KG1 (cell line): Measurements from ENCODE around the gene DNAAF8.
A peak's percentile ranks its signal among the peaks of the same experiment; 100 is the strongest.

Experiments used
- DNase-seq: peaks from one replicate; lab custom pipeline; 2025; lab: John Stamatoyannopoulos, UW

DNAAF8 gene

DNA sequence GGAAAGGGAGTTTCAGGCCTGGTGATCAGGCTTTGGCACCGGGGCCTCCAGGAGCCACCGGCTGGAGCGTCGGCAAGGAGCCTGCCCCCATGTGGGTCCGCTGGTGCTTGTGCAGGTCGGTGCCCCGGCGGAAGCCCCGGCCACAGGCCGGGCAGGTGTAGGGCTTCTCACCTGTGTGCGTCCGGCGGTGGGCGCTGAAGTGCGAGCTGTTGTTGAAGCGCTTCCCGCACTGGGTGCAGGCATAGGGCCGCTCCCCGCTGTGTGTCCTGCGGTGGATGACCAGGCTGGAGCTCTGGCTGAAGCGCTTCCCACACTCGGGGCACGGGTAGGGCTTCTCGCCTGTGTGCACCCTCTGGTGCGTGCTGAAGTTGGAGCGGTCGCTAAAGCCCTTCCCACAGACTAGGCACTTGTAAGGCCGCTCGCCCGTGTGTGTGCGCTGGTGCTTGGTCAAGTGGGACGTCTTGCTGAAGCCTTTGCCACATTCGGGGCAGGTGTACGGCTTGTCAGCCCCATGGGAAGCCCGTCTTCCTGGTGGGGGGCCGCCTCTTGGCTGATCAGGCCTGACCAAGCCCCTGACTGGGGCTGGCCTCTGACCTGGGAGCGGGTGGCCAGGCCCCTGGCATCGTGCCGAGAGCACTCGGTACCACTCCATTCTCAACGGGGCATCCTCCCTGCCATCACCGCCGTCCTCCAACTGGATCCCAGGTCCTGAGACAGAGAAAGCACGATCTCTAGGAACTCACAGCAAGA is 18.2 kb downstream of the DNAAF8 start:
- no peak for DNase-seq

DNA sequence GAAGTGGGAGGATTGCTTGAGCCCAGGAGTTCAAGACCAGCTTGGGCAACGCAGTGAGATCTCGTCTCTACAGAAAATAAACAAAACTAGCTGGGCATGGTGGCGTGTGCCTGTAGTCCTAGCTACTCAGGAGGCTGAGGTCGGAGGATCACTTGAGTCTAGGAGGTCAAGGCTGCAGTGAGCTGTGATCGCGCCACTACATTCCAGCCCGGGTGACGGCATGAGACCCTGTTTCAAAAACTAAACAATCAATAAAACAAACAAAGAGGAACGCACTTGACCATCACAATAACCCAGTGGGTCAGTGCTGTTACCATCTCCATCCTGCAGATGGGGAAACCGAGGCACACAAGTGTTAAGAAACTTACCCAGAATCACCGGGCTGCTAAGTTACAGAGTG is 18.9 kb downstream of the DNAAF8 start:
- no peak for DNase-seq

DNA sequence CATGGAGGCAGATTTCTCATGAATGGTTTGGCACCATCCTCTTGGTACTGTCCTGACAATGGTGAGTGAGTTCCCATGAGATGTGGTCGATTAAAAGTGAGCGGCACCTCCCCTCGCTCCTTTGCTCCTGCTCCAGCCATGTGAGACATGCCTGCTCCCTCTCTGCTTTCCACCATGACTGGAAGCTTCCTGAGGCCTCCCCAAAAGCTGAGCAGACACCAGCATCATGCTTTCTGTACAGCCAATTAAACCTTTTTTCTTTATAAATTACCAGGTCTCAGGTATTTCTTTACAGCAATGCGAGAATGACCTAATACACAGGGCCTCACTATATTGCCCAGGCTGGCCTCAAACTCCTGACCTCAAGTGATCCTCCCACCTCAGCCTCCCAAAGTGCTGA is 20.5 kb downstream of the DNAAF8 start:
- no peak for DNase-seq

DNA sequence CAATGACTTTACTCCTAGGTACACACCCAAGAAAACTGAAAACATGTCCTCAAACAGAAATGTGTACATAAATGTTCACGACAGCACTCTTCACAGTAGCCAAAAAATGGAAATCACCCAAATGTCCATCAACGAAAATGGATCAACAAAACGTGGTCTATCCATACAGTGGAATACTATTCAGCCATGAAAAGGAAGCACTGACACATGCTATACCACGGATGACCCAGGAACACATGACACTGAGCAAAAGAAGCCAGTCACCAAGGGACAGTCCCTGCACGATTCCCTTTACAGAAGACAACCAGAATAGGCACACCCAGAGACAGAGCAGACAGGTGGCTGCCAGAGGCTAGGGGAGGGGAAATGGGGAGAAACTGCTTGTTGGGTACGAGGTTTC is 21.4 kb downstream of the DNAAF8 start:
- no peak for DNase-seq

DNA sequence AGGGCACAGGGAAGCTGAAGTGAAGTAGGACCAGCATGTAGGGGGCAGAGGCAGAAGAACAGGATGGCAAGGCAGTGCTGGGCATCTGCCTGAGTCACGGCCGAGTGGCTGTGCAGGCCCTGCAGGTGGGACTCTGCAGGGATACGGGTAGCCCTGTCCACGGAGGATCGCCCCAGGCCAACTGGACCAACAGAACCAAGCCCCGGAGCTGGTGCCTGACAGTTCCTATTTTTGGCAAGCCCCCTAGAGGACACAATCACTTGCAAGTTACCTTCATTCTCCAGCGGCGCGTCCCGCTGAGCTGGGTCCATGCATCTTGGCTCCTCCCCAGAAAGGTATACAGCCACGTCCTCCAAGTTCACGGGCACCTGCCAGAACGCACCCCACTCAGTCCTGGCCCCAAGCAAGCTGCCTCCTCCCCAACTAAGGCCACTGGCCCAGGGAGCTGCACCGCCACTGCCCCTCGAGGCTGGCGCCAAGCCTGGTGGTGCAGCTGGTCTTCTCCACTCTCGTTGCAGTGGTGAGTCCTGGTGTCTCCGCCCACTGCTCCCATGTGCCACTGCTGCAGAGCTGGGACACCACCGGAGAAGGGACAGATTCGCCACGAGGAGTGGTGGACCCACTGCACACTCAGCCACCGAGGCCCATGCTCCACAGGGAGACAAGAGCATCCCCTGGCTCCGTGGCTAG is 26.0 kb downstream of the DNAAF8 start:
- no peak for DNase-seq

DNA sequence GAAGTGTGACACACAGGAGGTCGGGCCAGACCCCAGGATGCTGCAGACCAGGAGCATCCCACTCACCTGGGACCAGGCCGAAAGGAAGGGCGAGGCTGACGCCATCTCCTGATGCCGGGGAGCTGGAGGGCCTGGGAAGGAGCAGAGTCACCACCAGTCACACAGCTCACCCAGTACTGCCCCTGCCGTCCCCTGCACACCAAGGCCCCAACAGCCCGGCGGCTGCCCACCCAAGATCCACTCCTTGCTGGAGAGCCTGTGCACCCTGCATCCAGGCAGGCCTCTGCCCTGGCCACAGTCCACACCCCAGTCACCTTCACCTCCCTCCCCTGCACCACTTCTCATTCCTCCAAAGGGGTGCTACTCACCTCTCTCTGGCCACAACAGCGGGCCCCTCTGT is 27.9 kb downstream of the DNAAF8 start:
- no peak for DNase-seq

DNA sequence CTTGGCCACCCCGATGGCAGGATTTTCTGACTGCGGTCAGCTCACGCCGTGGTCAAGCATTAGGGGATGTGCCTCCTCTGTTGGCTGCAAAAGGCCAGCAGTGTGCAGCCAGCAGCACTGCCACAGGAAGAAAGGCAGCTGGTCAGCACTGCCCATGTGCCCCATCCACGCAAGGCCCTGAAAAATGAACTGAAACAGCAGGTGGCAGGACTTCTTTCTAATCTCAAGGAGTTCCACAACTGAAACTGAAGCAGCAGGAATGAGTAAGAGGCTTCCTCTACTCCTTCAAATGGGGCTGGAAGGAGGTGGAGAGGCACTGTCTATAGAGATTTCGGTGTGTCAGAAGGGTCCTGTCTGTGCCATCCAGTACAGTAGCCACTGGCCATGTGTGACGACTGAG is 29.5 kb downstream of the DNAAF8 start:
- DNase-seq, result no peak

DNA sequence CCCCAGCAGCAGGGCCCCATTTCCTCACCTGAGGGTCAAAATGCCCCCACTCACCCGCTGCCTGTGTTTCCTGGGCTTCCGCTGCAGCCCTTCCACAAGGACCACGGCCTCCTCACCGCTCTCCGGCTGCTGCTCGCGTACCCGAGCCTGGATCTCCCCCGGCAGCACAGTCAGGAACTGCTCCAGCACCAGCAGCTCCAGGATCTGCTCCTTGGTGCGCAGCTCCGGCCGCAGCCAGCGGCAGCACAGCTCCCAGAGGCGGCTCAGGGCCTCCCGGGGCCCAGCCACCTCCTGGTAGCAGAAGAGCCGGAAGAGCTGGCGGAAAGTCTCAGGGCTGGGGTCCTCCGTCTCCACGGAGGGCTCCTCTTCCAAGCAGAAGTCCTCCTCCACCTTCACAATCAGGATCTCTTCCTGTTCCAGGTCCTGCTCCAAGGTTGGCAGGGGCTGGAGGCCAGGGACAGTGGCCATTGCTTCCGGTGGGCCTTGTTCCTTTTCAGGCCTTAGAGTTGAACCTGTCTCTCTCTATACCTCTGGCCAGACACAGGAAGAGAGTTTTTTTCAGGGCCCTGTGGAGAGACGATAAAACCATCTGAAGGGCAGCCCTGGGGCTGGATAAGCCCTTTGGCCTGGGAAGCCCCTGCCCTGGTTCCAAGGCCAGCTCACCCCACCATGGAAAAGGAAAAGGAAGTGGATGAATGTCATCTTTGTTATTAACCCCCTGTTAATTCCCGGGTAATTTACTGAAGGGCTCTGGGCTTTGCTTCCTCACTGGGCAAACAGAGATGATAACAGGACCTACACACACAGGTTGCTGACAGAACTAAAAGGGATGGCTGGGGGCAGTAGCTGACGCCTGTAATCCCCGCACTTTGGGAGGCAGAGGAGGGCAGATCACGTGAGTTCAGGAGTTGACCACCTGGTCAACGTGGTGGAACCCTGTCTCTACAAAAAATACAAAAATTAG is 31.5 kb downstream of the DNAAF8 start:
- DNase-seq, result no peak

DNA sequence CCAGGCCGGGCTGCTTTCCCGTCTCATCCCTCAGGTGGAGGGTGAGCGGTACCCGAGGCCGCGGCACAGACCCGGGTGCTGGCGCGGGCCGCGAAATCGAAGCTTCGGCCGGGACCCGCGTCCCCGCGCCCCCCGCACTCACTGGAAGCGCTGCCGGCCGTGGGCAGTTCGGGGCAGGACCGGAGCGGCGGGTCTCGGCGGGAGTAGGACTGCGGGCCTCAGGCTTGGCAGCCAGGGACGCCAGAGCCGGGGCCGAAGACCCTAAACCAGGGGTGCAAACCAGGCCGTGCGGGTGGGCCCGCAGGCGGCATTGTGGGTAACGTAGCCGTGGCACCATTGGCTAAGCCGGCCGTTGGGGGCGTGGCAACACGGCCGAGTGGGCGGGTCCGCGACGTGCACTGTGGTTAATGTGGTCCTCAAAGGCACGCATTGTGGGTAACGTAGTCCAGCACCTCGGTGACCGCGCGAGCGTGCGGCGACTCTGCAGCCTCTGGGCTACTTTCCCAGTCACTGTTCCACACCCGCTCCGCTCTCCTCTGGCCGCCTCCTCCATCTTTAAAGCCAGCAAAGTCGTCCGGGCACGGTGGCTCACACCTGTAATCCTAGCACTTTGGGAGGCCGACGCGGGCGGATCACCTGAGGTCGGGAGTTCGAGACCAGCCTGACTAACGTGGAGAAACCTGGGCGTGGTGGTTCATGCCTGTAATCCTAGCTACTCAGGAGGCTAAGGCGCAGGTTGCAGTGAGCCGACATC is 32.7 kb downstream of the DNAAF8 start, which contains the start of gene ZNF500:
Gene ZNF500 (minus strand): TSS at position 288 of the 754 bp plus-strand sequence. CDS start 1,184 bp downstream, outside the sequence.
- peak; percentile 94 for DNase-seq

DNA sequence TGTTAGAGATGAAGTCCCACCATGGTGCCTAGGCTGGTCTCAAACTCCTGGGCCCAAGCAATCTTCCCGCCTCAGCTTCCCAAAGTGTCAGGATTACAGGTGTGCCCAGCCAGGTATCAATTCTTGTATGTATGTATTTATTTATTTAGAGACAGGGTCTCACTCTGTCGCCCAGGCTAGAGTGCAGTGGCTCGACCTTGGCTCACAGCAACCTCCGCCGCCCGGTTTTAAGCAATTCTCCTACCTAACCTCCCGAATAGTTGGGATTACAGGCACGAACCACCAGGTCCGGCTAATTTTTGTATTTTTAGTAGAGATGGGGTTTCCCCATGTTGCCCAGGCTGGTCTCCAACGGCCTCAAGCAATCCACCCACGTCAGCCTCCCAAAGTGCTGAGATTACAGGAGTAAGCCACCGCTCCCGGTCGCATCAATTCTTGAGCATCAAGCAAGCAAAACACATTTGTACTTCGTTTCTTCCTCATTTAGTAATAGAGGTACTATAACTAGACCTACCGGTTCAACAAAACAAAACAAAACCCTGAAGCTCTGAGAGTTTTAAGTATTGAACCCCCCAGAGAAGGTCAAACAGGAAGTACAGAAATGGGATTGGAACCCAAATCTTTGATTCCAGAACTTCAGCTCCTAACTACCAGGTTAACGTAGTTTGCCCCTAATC is 33.7 kb downstream of the DNAAF8 start:
- no peak for DNase-seq

DNA sequence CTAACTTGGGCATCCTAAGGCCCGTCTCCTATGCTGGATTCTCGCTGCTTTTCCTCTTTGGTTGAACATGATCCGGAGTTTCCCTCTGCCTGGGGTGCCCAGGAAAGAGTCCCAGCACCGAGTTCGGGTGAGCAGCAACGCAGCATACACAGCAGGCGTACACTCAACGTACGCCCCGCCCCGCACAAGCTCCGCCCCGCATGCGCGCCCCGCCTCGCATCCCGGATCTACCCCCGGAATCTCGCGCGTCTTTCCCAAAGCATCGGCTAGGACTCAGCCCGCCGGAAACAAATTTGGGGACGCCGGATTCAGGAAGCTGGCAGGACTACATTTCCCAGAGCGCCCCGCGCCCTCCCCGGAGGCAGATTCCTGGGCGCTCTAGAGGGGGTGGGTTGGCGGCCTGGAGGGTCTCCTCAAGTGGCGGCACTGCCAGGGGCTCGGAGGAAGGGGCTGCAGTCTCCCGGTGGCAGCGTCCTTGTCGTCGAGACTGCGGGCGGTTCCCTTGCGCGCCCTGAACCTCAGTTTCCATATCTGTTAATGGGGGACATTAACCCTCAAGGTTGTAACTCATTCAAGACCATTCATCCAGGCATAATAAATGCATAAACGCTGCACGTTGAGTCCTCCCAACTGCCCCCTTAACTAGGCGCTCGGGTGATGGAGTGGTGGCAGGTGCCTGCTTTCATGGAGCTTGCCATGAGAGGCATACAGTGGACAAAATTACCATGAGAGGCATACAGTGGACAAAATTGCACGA is 34.4 kb downstream of the DNAAF8 start:
- DNase-seq, result no peak

DNA sequence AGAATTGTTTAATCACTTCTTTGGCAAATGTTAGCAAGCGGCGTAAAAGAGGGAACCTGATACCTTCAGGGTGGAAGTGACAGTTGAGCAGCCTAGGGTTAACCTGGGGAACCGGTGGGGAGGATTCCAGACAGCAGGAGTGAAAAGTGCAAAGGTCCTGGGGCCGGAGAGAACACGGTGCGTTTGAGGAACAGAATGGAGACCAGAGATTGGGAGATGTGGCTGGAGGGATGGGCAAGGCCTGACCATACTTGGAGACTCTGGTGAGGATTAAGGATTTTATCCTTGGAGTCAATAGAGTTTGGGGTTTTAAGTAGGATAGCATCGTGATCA is 34.9 kb downstream of the DNAAF8 start:
- no peak for DNase-seq

DNA sequence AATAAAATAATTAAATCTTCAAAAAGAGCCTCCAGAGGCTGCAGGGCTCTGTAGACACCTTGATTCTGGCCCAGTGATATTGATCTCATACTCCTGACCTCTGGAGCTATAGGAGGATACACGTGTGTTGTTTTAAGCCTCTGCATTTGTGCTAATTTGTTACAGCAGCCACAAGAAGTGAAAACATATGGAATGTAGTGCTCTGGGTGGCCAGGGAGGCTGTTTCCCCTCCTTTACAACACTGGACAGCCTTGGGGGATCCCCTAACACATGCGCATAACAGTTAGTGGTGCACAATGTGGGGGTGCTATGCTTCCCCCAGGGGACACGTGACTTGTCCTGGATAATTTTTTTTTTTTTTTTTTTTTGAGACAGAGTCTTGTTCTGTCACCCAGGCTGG is 37.3 kb downstream of the DNAAF8 start:
- DNase-seq, result no peak

DNA sequence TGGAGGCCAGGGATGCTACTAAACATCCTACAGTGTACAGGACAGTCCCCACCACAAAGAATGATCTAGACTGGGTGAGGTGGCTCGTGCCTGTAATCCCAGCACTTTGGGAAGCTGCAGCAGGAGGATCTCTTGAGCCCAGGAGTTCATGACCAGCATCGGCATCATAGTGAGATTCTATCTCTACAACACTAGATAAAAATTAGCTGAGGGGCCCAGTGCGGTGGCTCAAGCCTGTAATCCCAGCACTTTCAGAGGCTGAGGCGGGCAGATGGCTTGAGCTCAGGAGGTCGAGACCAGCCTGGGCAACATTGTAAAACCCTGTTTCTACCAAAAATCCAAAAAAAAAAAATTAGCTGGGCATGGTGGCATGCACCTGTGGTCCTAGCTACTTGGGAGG is 38.0 kb downstream of the DNAAF8 start:
- DNase-seq, result no peak

DNA sequence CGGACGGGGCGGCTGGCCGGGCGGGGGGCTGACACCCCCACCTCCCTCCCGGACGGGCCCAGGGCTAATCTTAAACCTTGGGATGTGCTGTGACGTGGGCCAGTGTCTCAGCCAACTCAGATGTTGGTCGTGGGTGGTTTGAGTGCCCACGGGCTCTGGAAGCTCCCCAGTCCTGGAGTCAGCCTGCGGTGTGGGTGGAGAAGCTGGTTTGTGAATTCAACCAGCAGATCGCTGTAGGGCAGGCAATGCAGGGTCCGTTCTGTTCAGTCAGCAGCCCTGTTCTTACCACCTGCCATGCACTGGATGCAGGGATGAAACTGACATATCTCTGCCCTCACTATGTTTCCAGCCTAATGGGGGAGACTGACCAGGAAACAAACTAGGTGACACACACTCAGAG is 40.7 kb downstream of the DNAAF8 start:
- DNase-seq, result no peak

DNA sequence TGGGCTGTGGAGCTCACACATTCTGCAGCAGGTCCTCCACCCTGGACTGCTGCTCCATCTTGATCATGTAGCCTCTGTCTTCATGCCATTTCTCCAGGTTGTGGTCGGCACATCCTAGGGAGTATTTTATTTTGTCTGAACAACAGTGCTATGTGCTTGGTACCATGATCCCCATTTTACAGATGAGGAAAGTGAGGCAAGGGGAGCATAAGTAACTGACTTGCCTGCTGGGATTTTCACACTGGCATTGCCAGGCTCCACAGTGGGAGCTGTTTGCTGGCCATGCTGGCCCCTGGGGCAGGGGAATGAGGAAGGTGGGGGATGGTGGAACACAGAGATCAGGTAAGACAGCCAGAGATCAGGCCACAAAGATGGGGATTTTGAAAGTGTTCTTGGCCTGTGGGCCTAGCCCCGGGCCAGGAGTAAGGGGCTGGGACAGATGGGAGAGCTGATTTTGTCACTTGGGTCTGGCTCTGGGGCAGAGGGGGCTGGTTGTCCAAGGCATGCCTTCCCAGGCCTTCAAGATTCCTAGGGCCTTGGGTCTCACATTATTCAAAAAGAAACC is 41.9 kb downstream of the DNAAF8 start:
- no peak for DNase-seq

DNA sequence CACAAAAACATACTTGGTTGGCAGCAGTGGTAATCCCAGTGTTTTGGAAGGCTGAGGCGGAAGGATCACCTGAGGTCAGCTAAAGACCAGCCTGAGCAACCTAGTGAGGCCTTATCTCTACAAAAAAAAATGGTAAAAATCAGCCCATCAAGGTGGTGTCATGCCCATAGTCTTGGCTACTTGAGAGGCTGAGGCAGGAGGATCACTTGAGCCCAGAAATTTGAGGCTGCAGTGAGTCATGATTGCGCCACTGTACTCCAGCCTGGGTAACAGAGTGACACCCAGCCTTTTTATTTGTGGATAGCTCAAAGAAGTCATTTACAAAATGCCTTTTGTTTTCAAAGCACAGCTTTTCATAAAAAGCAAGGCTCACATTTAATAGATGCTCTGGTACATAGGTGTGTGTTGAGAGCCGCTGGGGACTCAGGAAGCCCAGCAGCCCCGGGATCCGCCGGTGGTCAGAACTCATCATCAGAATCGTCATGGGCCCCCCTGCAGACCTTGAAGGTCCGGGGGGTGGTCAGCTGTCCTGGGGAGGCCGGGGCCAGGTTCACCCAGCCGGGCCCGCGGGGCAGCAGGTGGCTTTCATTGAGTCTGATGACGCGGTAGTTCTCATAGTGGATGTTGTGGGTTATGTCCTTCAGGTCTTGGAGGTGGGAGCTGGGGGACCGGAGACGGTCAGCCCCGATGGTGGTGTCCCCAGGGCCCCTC is 43.2 kb downstream of the DNAAF8 start:
- DNase-seq, result no peak

DNA sequence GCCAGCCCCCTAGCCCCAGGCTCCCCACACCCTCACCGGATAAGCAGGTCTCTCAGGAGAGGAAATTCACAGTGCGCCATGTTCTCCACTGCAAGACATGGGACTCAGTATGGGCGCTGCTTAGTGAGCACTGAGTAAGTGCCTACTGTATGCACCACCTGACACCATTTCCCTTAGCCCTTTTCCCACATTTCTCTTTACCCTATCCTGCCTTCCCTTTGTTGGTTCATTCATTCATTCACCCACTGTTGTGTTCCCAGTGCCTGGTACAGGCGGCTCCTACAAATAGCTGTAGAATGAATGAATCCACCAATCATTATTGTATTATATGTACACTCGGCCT is 43.7 kb downstream of the DNAAF8 start:
- DNase-seq, result no peak

DNA sequence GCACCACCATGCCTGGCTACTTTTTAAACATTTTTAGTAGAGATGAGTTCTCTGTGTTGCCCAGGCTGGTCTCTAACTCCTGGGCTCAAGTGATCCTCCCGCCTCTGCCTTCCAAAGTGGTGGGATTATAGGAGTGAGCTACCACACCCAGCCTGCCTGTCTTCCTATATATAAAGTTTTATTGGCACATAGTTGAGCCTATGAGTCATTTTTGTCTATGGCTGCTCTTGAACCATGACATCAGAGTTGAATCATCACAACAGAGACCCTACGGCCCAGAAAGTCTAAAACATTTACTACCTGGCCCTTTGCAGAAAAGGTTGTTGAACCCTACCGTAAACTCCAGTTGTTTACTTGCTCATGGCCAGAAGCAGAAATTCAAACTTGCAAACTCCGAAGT is 45.9 kb downstream of the DNAAF8 start:
- no peak for DNase-seq
